Hepatocyte (in vitro differentiated cells): ENCODE data around the gene STK32B. TPM values are rescaled to one million over a fixed set of nuclear protein-coding genes. Genes with fewer than 3 reads are reported as not detected.

Experiments used
- DNase-seq: peaks from one replicate; pipeline ENCODE4 v3.0.0-alpha.2; 2016; ENCODE audit warnings: low spot score
- H2AFZ ChIP-seq: fragments of 200-600 bp; sonication (generic); 2 replicates; pipeline ENCODE4 v1.6.0; 2016; ENCODE audit warnings: antibody characterized with exemption, mild to moderate bottlenecking
- H3K27ac ChIP-seq: fragments of 200-600 bp; sonication (generic); 2 replicates; pipeline ENCODE4 v1.5.1; 2016; ENCODE audit warnings: mild to moderate bottlenecking
- H3K27me3 ChIP-seq: fragments of 200-600 bp; sonication (generic); 2 replicates; pipeline ENCODE4 v1.6.1; 2016
- H3K36me3 ChIP-seq: fragments of 200-600 bp; sonication (generic); replicated peaks from 2 replicates; pipeline ENCODE4 v1.5.1; 2016; ENCODE audit warnings: low read depth; ENCODE audit not compliant: insufficient read depth
- H3K4me1 ChIP-seq: fragments of 200-600 bp; sonication (generic); 2 replicates; pipeline ENCODE4 v1.5.1; 2016; ENCODE audit warnings: mild to moderate bottlenecking, moderate library complexity; ENCODE audit not compliant: insufficient read depth
- H3K4me2 ChIP-seq: fragments of 200-600 bp; sonication (generic); 2 replicates; pipeline ENCODE4 v1.6.0; 2016
- H3K4me3 ChIP-seq: fragments of 200-600 bp; sonication (generic); 2 replicates; pipeline ENCODE4 v1.5.1; 2016; ENCODE audit warnings: mild to moderate bottlenecking
- H3K79me2 ChIP-seq: fragments of 200-600 bp; sonication (generic); 2 replicates; pipeline ENCODE4 v1.6.0; 2017; ENCODE audit warnings: mild to moderate bottlenecking
- H3K9me2 ChIP-seq: fragments of 200-600 bp; sonication (generic); replicated peaks from 2 replicates; pipeline ENCODE4 v1.6.0; 2017; ENCODE audit warnings: mild to moderate bottlenecking; ENCODE audit not compliant: insufficient read depth
- H3K9me3 ChIP-seq: fragments of 200-600 bp; sonication (generic); 2 replicates; pipeline ENCODE4 v1.5.1; 2016; ENCODE audit warnings: low read depth, mild to moderate bottlenecking
- H4K20me1 ChIP-seq: fragments of 200-600 bp; sonication (generic); 2 replicates; pipeline ENCODE4 v1.6.0; 2016; ENCODE audit warnings: mild to moderate bottlenecking; ENCODE audit not compliant: insufficient read depth, poor library complexity, severe bottlenecking
- CTCF ChIP-seq: fragments of 200-600 bp; sonication (generic); IDR thresholded peaks from 2 replicates; pipeline ENCODE4 v1.5.1; 2016; ENCODE audit warnings: antibody characterized with exemption, mild to moderate bottlenecking; ENCODE audit not compliant: poor library complexity
- EZH2 ChIP-seq: fragments of 200-600 bp; sonication (generic); IDR thresholded peaks from 2 replicates; pipeline ENCODE4 v1.6.1; 2016; ENCODE audit warnings: antibody characterized with exemption, mild to moderate bottlenecking, borderline replicate concordance
- EZH2phosphoT487 ChIP-seq: fragments of 200-600 bp; sonication (generic); IDR thresholded peaks from one replicate; pipeline ENCODE4 v1.6.1; 2018; ENCODE audit warnings: antibody characterized with exemption, mild to moderate bottlenecking, low read depth, moderate library complexity; ENCODE audit not compliant: unreplicated experiment, severe bottlenecking
- WGBS: methylation state at CpG from one replicate; pipeline ENCODE4 v1.1.6; 2016; ENCODE audit warnings: low lambda C conversion rate; ENCODE audit errors: missing lambda C conversion rate; 5-methylcytosine and 5-hydroxymethylcytosine counted together
- polyA plus RNA-seq: library from polyadenylated mRNA; unstranded; fragments of >200 nt; fragmentation: Nextera tagmentation; extraction: Ambion mirVana; gene quantifications from 2 replicates; pipeline ENCODE4 v1.2.1, GENCODE V29; 2016
- total RNA-seq: library from RNA; depleted of rRNA; stranded (reverse); fragments of >200 nt; gene quantifications from 2 replicates; pipeline ENCODE4 v1.2.3, GENCODE V29; 2014

Gene STK32B
- total and polyA plus RNA-seq, 2 experiments from 2014 or later, result 0.51 to 1.6 TPM

DNA sequence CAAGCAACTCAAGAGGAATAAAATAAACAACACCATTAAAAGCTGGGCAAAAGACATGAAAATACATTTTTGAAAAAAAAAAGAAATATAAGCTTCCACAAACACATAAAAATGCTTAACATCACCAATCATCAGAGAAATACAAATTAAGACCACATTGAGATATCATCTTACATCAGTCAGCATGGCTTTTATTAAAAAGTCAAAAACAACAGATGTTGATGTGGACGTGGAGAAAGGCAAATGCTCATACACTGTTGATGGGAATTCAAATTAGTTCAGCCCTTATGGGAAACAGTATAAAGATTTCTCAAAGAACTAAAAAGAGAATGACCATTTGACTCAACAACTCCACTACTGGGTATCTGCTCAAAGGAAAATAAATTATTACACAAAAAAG lies 59.6 kb downstream of the STK32B start:
- Histone ChIP-seq H3K27ac (no peak overlapping the region), H3K4me2 (no peak overlapping the region), H3K9me2 (no peaks in the 10 kb centered on the region), H3K9me3 (no peaks in the 10 kb centered on the region), H3K27me3 (no peaks in the 10 kb centered on the region), H3K4me1 (no peaks in the 10 kb centered on the region), H4K20me1 (no peaks in the 10 kb centered on the region), H3K79me2 (no peaks in the 10 kb centered on the region), H3K4me3 (no peak overlapping the region), H3K36me3 (no peaks in the 10 kb centered on the region), H2AFZ (no peak overlapping the region)
- 58% methylated on average over 1 of the region's 1 CpG for WGBS
- TF ChIP-seq EZH2phosphoT487, result no peak
- TF ChIP-seq CTCF, result no peak
- TF ChIP-seq EZH2, result no peak
- no peak for DNase-seq

DNA sequence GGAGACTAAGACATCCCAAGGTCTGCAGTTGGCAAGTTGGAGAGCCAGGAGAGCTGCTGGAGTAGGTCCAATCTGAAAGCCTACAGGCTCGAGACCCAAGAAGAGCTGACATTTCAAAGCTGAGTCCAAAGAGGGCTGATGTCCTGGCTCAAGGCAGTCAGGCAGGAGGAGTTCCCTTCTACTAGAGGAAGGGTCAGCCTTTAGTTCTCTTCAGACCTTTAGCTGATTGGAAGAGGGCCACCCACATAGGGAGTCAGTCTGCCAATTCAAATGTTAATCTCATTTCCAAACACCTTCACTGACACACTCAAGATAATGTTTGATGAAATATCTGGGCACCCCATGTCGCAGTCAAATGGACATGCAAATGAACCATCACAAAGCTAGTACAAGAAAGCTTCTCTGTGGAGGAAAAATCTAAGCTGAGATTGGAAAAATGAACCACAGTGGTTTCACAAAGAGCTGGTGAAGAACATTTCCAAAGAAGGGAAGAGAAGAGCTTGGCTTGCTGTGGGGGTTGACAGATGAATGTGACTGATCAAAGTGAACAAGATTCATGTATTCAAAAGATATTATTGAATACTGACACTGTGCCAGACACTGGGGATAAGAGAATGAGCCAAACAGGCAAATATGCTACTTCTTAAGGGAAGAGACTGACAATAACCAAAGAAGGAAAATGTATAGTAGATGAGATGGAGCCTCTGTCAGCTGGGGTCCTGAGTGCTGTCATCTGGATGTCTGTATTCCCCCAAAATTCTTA lies 61.2 kb downstream of the STK32B start:
- TF ChIP-seq EZH2 (no peak), CTCF (no peak), EZH2phosphoT487 (no peak)
- no peaks in the 10 kb centered on the region for H3K27me3 ChIP-seq
- no peaks in the 10 kb centered on the region for H3K4me1 ChIP-seq
- no peaks in the 10 kb centered on the region for H3K9me3 ChIP-seq
- H4K20me1 ChIP-seq, result no peaks in the 10 kb centered on the region
- no peaks in the 10 kb centered on the region for H3K36me3 ChIP-seq
- H3K9me2 ChIP-seq, result no peaks in the 10 kb centered on the region
- no peak overlapping the region for H3K4me2 ChIP-seq
- no peak overlapping the region for H3K4me3 ChIP-seq
- DNase-seq, result no peak
- WGBS, result 81% methylated on average over 2 of the region's 2 CpGs
- no peak overlapping the region for H3K27ac ChIP-seq
- H2AFZ ChIP-seq, result no peak overlapping the region
- no peaks in the 10 kb centered on the region for H3K79me2 ChIP-seq

DNA sequence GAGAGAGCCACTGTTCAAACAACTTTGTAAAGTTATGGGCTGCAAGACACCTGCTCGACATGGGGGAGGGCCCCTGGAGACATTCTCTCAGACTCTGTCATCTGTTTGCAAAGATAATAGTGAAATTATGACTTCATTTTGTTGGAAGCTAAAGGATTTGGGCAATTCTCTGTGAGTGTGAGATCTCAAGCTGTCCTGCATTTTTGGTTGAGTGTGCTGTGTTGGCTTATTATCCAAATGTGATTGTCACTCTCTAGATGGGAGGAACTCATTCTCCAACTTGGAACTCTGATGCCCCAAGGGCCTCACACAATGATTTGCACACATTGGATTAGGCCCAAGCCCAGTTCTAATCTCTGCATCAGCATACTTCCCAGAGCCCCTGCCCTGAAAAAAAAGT lies 63.7 kb downstream of the STK32B start:
- Histone ChIP-seq H3K79me2 (no peaks in the 10 kb centered on the region), H3K27me3 (no peaks in the 10 kb centered on the region), H3K4me2 (no peak overlapping the region), H3K9me3 (no peaks in the 10 kb centered on the region), H4K20me1 (no peaks in the 10 kb centered on the region), H3K4me3 (no peak overlapping the region), H3K4me1 (no peaks in the 10 kb centered on the region), H3K9me2 (no peaks in the 10 kb centered on the region), H3K27ac (no peak overlapping the region), H2AFZ (no peak overlapping the region), H3K36me3 (no peaks in the 10 kb centered on the region)
- no peak for DNase-seq
- 54% methylated on average over 1 of the region's 1 CpG for WGBS
- TF ChIP-seq EZH2, result no peak
- no peak for TF ChIP-seq CTCF
- no peak for TF ChIP-seq EZH2phosphoT487
